Activated naive CD4-positive, alpha-beta T cell treated with Interleukin-2 at 50 U/mL for 16 hours (primary cell): ENCODE data around the gene ADARB2.

Source experiments
- DNase-seq: peaks from one replicate; pipeline ENCODE4 v3.0.0-alpha.2; 2020

ADARB2 gene

GRCh38 chr10:1608851-1609647, 128.3 kb downstream of the ADARB2 start:
- no peak for DNase-seq

GRCh38 chr10:1608408-1608807, 128.9 kb downstream of the ADARB2 start:
- no peak for DNase-seq

- no peak for DNase-seq
These were observed 129.9 kb downstream of the ADARB2 start for GRCh38 chr10:1607466-1607865.

- DNase-seq: no peak
These were observed 131.1 kb downstream of the ADARB2 start for GRCh38 chr10:1605999-1606940.

GRCh38 chr10:1605121-1605520, 132.2 kb downstream of the ADARB2 start:
- no peak for DNase-seq

GRCh38 chr10:1604246-1604645, 133.1 kb downstream of the ADARB2 start:
- DNase-seq: no peak

- no peak for DNase-seq
These were observed 134.1 kb downstream of the ADARB2 start for GRCh38 chr10:1603181-1603580.

- no peak for DNase-seq
These were observed 135.3 kb downstream of the ADARB2 start for GRCh38 chr10:1602037-1602484.

GRCh38 chr10:1601406-1601805, 135.9 kb downstream of the ADARB2 start:
- DNase-seq: no peak

GRCh38 chr10:1600861-1601260, 136.5 kb downstream of the ADARB2 start:
- no peak for DNase-seq

- no peak for DNase-seq
These were observed 138.8 kb downstream of the ADARB2 start for GRCh38 chr10:1598393-1599153.

GRCh38 chr10:1597370-1598146, 139.8 kb downstream of the ADARB2 start:
- no peak for DNase-seq

- no peak for DNase-seq
These were observed 140.7 kb downstream of the ADARB2 start for GRCh38 chr10:1596482-1597099.

- no peak for DNase-seq
These were observed 141.6 kb downstream of the ADARB2 start for GRCh38 chr10:1595726-1596125.

GRCh38 chr10:1595242-1595600, 142.1 kb downstream of the ADARB2 start:
- no peak for DNase-seq

- DNase-seq: no peak
These were observed 142.7 kb downstream of the ADARB2 start for GRCh38 chr10:1594372-1595241.

GRCh38 chr10:1591742-1592141, 145.6 kb downstream of the ADARB2 start:
- no peak for DNase-seq

- no peak for DNase-seq
These were observed 146.3 kb downstream of the ADARB2 start for GRCh38 chr10:1591045-1591444.

GRCh38 chr10:1589257-1589656, 148.1 kb downstream of the ADARB2 start:
- no peak for DNase-seq

GRCh38 chr10:1582739-1583138, 154.6 kb downstream of the ADARB2 start:
- no peak for DNase-seq

- no peak for DNase-seq
These were observed 156.1 kb downstream of the ADARB2 start for GRCh38 chr10:1581189-1581588.
